ENCODE data around the gene TUBD1.

TUBD1 gene

GRCh38 chr17:59811209-59811608, 81.5 kb downstream of the TUBD1 start:
- no peak for DNase-seq (ENCODE audit: low read depth)
- H3K4me3 ChIP-seq (replicated peaks; ENCODE audit: low read depth, low read length), result no peak overlapping the region
- no peak for TF ChIP-seq CTCF (IDR thresholded peaks at IDR 0.05; ENCODE audit: low read length, missing control alignments)

- no peak for DNase-seq (ENCODE audit: low read depth)
- TF ChIP-seq CTCF (IDR thresholded peaks at IDR 0.05; ENCODE audit: low read length, missing control alignments), result no peak
- no peak overlapping the region for H3K4me3 ChIP-seq (replicated peaks; ENCODE audit: low read depth, low read length)
Observed at GRCh38 chr17:59810894-59811153, 81.9 kb downstream of the TUBD1 start.

All from fibroblast of pulmonary artery (primary cell).